ENCODE measurements around the gene TMEM215. TPM values are rescaled to one million over a fixed set of nuclear protein-coding genes. Genes with fewer than 3 reads are reported as not detected.

TMEM215 gene

Small RNAs within 50 kb of the gene (small RNA-seq; reads per million reads assigned to genes)
- not detected for gene RF00019 (ENCODE audit: insufficient read depth)

Data from mesendoderm (in vitro differentiated cells).